Measurements from ENCODE around the gene DHRS2. TPM values are rescaled to one million over a fixed set of nuclear protein-coding genes. Genes with fewer than 3 reads are reported as not detected.

DHRS2 gene
- total RNA-seq, 1 experiment from 2014 or later: 1.2 TPM

DNA sequence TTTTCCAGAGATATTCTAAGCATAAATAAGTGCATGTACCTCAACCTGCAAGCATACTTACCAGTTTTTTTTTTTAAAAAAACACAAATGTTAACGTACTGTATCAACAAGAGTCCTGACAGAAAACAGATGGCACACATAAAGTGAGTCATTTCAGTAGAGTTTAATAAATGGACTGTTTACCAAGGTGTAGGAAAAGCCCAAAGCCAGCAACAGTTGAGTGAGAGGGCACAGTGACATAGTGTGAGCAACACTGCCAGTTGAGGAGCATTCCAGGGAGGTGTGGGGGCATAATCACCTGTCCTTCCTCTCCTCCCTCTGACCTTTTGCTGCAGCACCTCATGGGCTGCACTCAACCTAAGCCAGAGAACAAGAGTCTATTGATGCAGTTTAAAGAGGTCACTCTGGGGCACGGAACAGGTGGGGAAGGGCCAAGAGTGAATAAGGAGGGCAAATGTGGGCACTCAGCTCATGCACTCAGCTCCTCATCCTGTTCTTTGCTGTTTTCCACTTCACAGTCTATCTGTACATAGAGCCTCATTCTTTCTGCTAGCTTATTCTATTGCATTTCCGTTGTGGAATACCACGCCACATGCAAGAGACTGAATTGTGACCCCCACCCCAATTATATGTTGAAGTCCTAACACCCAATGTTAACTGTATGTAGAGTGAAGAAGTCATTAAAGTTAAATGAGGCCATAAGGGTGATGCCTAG lies 29.3 kb downstream of the DHRS2 start:
- Histone ChIP-seq H3K27ac (ENCODE audit: low read depth, low read length, poor library complexity, severe bottlenecking) (no peak overlapping the region), H3K9me3 (ENCODE audit: low read depth, low read length, poor library complexity, severe bottlenecking) (no peaks in the 10 kb centered on the region), H3K4me3 (ENCODE audit: low read depth, low read length, poor library complexity, severe bottlenecking) (no peak overlapping the region), H3K27me3 (replicated peaks; ENCODE audit: insufficient read depth, low read depth, low read length, poor library complexity) (peaks cover 10% of the 10 kb centered on the region), H3K4me1 (ENCODE audit: insufficient read depth, low read length, poor library complexity, severe bottlenecking) (no peaks in the 10 kb centered on the region), H3K36me3 (ENCODE audit: insufficient read depth, low read length, poor library complexity, severe bottlenecking) (no peaks in the 10 kb centered on the region)
- BruUV-seq (replicated peaks): no TSS peak
- ChIA-PET POLR2A (ENCODE audit: low non-redundant PET) (no interaction called here), CTCF (interaction anchor here (0.6 to 1.7 kb wide), 10 partner anchors 34 to 537 kb away, joined by 3 to 14 read pairs (median 4); no protein-coding TSS in a partner anchor)
- intact Hi-C loops (cut with micrococcal nuclease; ENCODE audit: unreplicated experiment): no loop called here
- no peak for DNase-seq (ENCODE audit: low spot score)
- TF ChIP-seq, protein P1, sequence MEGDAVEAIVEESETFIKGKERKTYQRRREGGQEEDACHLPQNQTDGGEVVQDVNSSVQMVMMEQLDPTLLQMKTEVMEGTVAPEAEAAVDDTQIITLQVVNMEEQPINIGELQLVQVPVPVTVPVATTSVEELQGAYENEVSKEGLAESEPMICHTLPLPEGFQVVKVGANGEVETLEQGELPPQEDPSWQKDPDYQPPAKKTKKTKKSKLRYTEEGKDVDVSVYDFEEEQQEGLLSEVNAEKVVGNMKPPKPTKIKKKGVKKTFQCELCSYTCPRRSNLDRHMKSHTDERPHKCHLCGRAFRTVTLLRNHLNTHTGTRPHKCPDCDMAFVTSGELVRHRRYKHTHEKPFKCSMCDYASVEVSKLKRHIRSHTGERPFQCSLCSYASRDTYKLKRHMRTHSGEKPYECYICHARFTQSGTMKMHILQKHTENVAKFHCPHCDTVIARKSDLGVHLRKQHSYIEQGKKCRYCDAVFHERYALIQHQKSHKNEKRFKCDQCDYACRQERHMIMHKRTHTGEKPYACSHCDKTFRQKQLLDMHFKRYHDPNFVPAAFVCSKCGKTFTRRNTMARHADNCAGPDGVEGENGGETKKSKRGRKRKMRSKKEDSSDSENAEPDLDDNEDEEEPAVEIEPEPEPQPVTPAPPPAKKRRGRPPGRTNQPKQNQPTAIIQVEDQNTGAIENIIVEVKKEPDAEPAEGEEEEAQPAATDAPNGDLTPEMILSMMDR (conservative IDR thresholded peaks at IDR 0.05; ENCODE audit: low read depth, low read length): no peak
- TF ChIP-seq EZH2 (IDR thresholded peaks at IDR 0.05; ENCODE audit: borderline replicate concordance, low read depth, low read length, poor library complexity, severe bottlenecking): no peak

- ChIA-PET CTCF (interaction anchor here (1.5 to 1.6 kb wide), 2 partner anchors 35 to 243 kb away, joined by 4 to 5 read pairs; no protein-coding TSS in a partner anchor), POLR2A (ENCODE audit: low non-redundant PET) (no interaction called here)
- H3K9me3 ChIP-seq (ENCODE audit: low read depth, low read length, poor library complexity, severe bottlenecking): no peaks in the 10 kb centered on the region
- intact Hi-C loops (cut with micrococcal nuclease; ENCODE audit: unreplicated experiment): no loop called here
- H3K4me1 ChIP-seq (ENCODE audit: insufficient read depth, low read length, poor library complexity, severe bottlenecking): no peaks in the 10 kb centered on the region
- peaks cover 6% of the 10 kb centered on the region for H3K27me3 ChIP-seq (replicated peaks; ENCODE audit: insufficient read depth, low read depth, low read length, poor library complexity)
- DNase-seq (ENCODE audit: low spot score): no peak
- TF ChIP-seq, protein P1 (conservative IDR thresholded peaks at IDR 0.05; ENCODE audit: low read depth, low read length): no peak
- no peak for TF ChIP-seq EZH2 (IDR thresholded peaks at IDR 0.05; ENCODE audit: borderline replicate concordance, low read depth, low read length, poor library complexity, severe bottlenecking)
- BruUV-seq (replicated peaks): no TSS peak
- no peaks in the 10 kb centered on the region for H3K36me3 ChIP-seq (ENCODE audit: insufficient read depth, low read length, poor library complexity, severe bottlenecking)
- H3K4me3 ChIP-seq (ENCODE audit: low read depth, low read length, poor library complexity, severe bottlenecking): no peak overlapping the region
- no peak overlapping the region for H3K27ac ChIP-seq (ENCODE audit: low read depth, low read length, poor library complexity, severe bottlenecking)
These were observed 31.0 kb downstream of the DHRS2 start for GRCh38 chr14:23667134-23667533.

DNA sequence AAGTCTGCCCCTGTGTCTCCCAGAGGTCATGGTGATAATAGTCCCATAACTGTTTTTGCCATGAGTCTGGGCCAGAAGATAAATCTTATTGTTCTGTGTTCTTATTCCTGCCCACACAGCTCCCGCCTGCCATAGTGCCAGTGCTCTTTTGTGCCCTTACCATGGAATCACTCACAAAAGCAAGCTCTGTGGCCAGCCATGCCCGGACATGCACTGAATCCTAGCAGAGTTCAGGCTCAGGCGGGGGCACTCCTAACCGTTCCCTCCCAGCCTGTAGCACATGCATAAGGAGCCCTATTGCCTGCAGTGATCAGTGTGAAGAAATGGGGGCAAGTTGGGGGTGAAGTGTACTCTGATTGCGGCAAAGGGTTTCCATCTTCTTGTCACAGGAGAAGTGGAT lies 33.3 kb downstream of the DHRS2 start:
- Histone ChIP-seq H3K36me3 (ENCODE audit: insufficient read depth, low read length, poor library complexity, severe bottlenecking) (no peaks in the 10 kb centered on the region), H3K9me3 (ENCODE audit: low read depth, low read length, poor library complexity, severe bottlenecking) (no peaks in the 10 kb centered on the region), H3K4me1 (ENCODE audit: insufficient read depth, low read length, poor library complexity, severe bottlenecking) (no peaks in the 10 kb centered on the region), H3K4me3 (ENCODE audit: low read depth, low read length, poor library complexity, severe bottlenecking) (no peak overlapping the region), H3K27me3 (replicated peaks; ENCODE audit: insufficient read depth, low read depth, low read length, poor library complexity) (no peaks in the 10 kb centered on the region), H3K27ac (ENCODE audit: low read depth, low read length, poor library complexity, severe bottlenecking) (no peak overlapping the region)
- ChIA-PET CTCF (no interaction called here), POLR2A (ENCODE audit: low non-redundant PET) (no interaction called here)
- DNase-seq (ENCODE audit: low spot score): no peak
- no TSS peak for BruUV-seq (replicated peaks)
- no peak for TF ChIP-seq EZH2 (IDR thresholded peaks at IDR 0.05; ENCODE audit: borderline replicate concordance, low read depth, low read length, poor library complexity, severe bottlenecking)
- TF ChIP-seq, protein P1 (conservative IDR thresholded peaks at IDR 0.05; ENCODE audit: low read depth, low read length): no peak
- intact Hi-C loops (cut with micrococcal nuclease; ENCODE audit: unreplicated experiment): no loop called here

Data from A673 (cell line).